Memory B cell (primary cell): Measurements from ENCODE around the gene ASF1B.

Experiments
- ATAC-seq: fragments of 150-1000 bp; cut with Tn5 transposase; 2 replicates; pipeline ENCODE4 v1.10.0; 2021; ENCODE audit warnings: low read depth, mild to moderate bottlenecking, moderate library complexity
- DNase-seq, 2 donors: peaks; one replicate each; pipeline ENCODE4 v3.0.0; 2022; ENCODE audit warnings: low spot score in 2 of 2
- H3K27ac Mint-ChIP-seq: one replicate; pipeline ENCODE4 v1.8.0; 2022; ENCODE audit warnings: mild to moderate bottlenecking, moderate library complexity, mixed read lengths
- H3K27me3 Mint-ChIP-seq: one replicate; pipeline ENCODE4 v1.8.0; 2022; ENCODE audit warnings: mixed read lengths
- H3K36me3 Mint-ChIP-seq: one replicate; pipeline ENCODE4 v1.8.0; 2022; ENCODE audit warnings: mild to moderate bottlenecking, mixed read lengths
- H3K4me1 Mint-ChIP-seq: one replicate; pipeline ENCODE4 v1.8.0; 2022; ENCODE audit warnings: mixed read lengths
- H3K4me3 Mint-ChIP-seq: one replicate; pipeline ENCODE4 v1.8.0; 2022; ENCODE audit warnings: mild to moderate bottlenecking, moderate library complexity, mixed read lengths
- H3K9me3 Mint-ChIP-seq: one replicate; pipeline ENCODE4 v1.8.0; 2022; ENCODE audit warnings: mixed read lengths

Gene ASF1B

GRCh38 chr19:14166999-14167575 lies 30.7 kb upstream of the ASF1B start:
- Mint-ChIP-seq H3K9me3 (peaks cover 4% of the 10 kb centered on the region), H3K36me3 (peaks cover 5% of the 10 kb centered on the region), H3K27me3 (peaks cover 28% of the 10 kb centered on the region), H3K27ac (peak overlapping the region; percentile 77), H3K4me3 (peak overlapping the region; percentile 76), H3K4me1 (peaks cover 21% of the 10 kb centered on the region)
- ATAC-seq (peak; percentile 10), DNase-seq (no peak)

GRCh38 chr19:14165990-14166830 lies 29.8 kb upstream of the ASF1B start:
- Mint-ChIP-seq H3K4me3 (peak overlapping the region; percentile 76), H3K27me3 (peaks cover 28% of the 10 kb centered on the region), H3K4me1 (peaks cover 21% of the 10 kb centered on the region), H3K36me3 (peaks cover 5% of the 10 kb centered on the region), H3K9me3 (peaks cover 4% of the 10 kb centered on the region), H3K27ac (peak overlapping the region; percentile 77)
- DNase-seq (no peak), ATAC-seq (peak; percentile 17)

GRCh38 chr19:14164724-14165493 lies 28.5 kb upstream of the ASF1B start:
- peaks cover under 1% of the 10 kb centered on the region for H3K36me3 Mint-ChIP-seq
- no peak overlapping the region for H3K27ac Mint-ChIP-seq
- H3K4me3 Mint-ChIP-seq = no peak overlapping the region
- DNase-seq (no peak), ATAC-seq (no peak)
- peaks cover 17% of the 10 kb centered on the region for H3K4me1 Mint-ChIP-seq
- no peaks in the 10 kb centered on the region for H3K9me3 Mint-ChIP-seq
- peaks cover 27% of the 10 kb centered on the region for H3K27me3 Mint-ChIP-seq

GRCh38 chr19:14164082-14164481 lies 27.7 kb upstream of the ASF1B start:
- H3K27ac Mint-ChIP-seq = no peak overlapping the region
- DNase-seq (no peak), ATAC-seq (no peak)
- H3K36me3 Mint-ChIP-seq = no peaks in the 10 kb centered on the region
- peaks cover 26% of the 10 kb centered on the region for H3K27me3 Mint-ChIP-seq
- H3K4me1 Mint-ChIP-seq = peaks cover 17% of the 10 kb centered on the region
- H3K4me3 Mint-ChIP-seq = no peak overlapping the region
- H3K9me3 Mint-ChIP-seq = no peaks in the 10 kb centered on the region

GRCh38 chr19:14162871-14163297 lies 26.5 kb upstream of the ASF1B start:
- H3K27me3 Mint-ChIP-seq = peaks cover 19% of the 10 kb centered on the region
- H3K27ac Mint-ChIP-seq = no peak overlapping the region
- DNase-seq = no peak
- no peaks in the 10 kb centered on the region for H3K9me3 Mint-ChIP-seq
- ATAC-seq = no peak
- H3K4me1 Mint-ChIP-seq = peaks cover 14% of the 10 kb centered on the region
- H3K4me3 Mint-ChIP-seq = no peak overlapping the region
- no peaks in the 10 kb centered on the region for H3K36me3 Mint-ChIP-seq

GRCh38 chr19:14161305-14161704 lies 24.9 kb upstream of the ASF1B start:
- no peaks in the 10 kb centered on the region for H3K9me3 Mint-ChIP-seq
- H3K36me3 Mint-ChIP-seq = no peaks in the 10 kb centered on the region
- H3K4me3 Mint-ChIP-seq = no peak overlapping the region
- peaks cover 13% of the 10 kb centered on the region for H3K27me3 Mint-ChIP-seq
- no peak for ATAC-seq
- no peak for DNase-seq
- H3K27ac Mint-ChIP-seq = no peak overlapping the region
- H3K4me1 Mint-ChIP-seq = peaks cover 1% of the 10 kb centered on the region

- Mint-ChIP-seq H3K9me3 (no peaks in the 10 kb centered on the region), H3K4me1 (no peaks in the 10 kb centered on the region)
These were observed 23.8 kb upstream of the ASF1B start for GRCh38 chr19:14160017-14160703.

GRCh38 chr19:14159059-14159458 lies 22.7 kb upstream of the ASF1B start:
- Mint-ChIP-seq H3K4me3 (no peak overlapping the region), H3K27ac (no peak overlapping the region)
- ATAC-seq = no peak

More at GRCh38 chr19:14160017-14160703, 23.8 kb upstream of the ASF1B start:
- Mint-ChIP-seq H3K36me3 (peaks cover 2% of the 10 kb centered on the region), H3K27me3 (peaks cover 10% of the 10 kb centered on the region), H3K27ac (no peak overlapping the region), H3K4me3 (no peak overlapping the region)
- no peak for DNase-seq
- ATAC-seq = no peak

GRCh38 chr19:14158276-14159023 lies 22.1 kb upstream of the ASF1B start:
- no peak for ATAC-seq
- H3K27ac Mint-ChIP-seq = no peak overlapping the region
- no peaks in the 10 kb centered on the region for H3K4me1 Mint-ChIP-seq
- DNase-seq = no peak
- H3K4me3 Mint-ChIP-seq = no peak overlapping the region
- H3K27me3 Mint-ChIP-seq = peaks cover 10% of the 10 kb centered on the region
- H3K9me3 Mint-ChIP-seq = no peaks in the 10 kb centered on the region
- peaks cover 2% of the 10 kb centered on the region for H3K36me3 Mint-ChIP-seq

More at GRCh38 chr19:14159059-14159458, 22.7 kb upstream of the ASF1B start:
- Mint-ChIP-seq H3K36me3 (peaks cover 2% of the 10 kb centered on the region), H3K4me1 (no peaks in the 10 kb centered on the region), H3K27me3 (peaks cover 10% of the 10 kb centered on the region), H3K9me3 (no peaks in the 10 kb centered on the region)
- DNase-seq = no peak

- H3K9me3 Mint-ChIP-seq = no peaks in the 10 kb centered on the region
- DNase-seq = no peak
- H3K36me3 Mint-ChIP-seq = peaks cover 5% of the 10 kb centered on the region
- no peak for ATAC-seq
- no peak overlapping the region for H3K27ac Mint-ChIP-seq
- no peaks in the 10 kb centered on the region for H3K4me1 Mint-ChIP-seq
- peaks cover 4% of the 10 kb centered on the region for H3K27me3 Mint-ChIP-seq
- no peak overlapping the region for H3K4me3 Mint-ChIP-seq
These were observed 20.8 kb upstream of the ASF1B start for GRCh38 chr19:14156971-14157717.

GRCh38 chr19:14156122-14156521 lies 19.7 kb upstream of the ASF1B start:
- Mint-ChIP-seq H3K4me1 (no peaks in the 10 kb centered on the region), H3K9me3 (no peaks in the 10 kb centered on the region), H3K4me3 (no peak overlapping the region), H3K27ac (no peak overlapping the region), H3K36me3 (peaks cover 5% of the 10 kb centered on the region), H3K27me3 (peaks cover 4% of the 10 kb centered on the region)
- DNase-seq = no peak
- no peak for ATAC-seq

- no peak for DNase-seq
- Mint-ChIP-seq H3K36me3 (peaks cover 5% of the 10 kb centered on the region), H3K27me3 (peaks cover 2% of the 10 kb centered on the region), H3K4me1 (no peaks in the 10 kb centered on the region), H3K4me3 (no peak overlapping the region), H3K27ac (no peak overlapping the region), H3K9me3 (no peaks in the 10 kb centered on the region)
- ATAC-seq = no peak
These were observed 19.0 kb upstream of the ASF1B start for GRCh38 chr19:14155371-14155770.

- DNase-seq (no peak), ATAC-seq (no peak)
- peaks cover 12% of the 10 kb centered on the region for H3K4me1 Mint-ChIP-seq
- peaks cover 5% of the 10 kb centered on the region for H3K36me3 Mint-ChIP-seq
- H3K27me3 Mint-ChIP-seq = no peaks in the 10 kb centered on the region
- no peak overlapping the region for H3K27ac Mint-ChIP-seq
- no peaks in the 10 kb centered on the region for H3K9me3 Mint-ChIP-seq
- H3K4me3 Mint-ChIP-seq = no peak overlapping the region
These were observed 16.3 kb upstream of the ASF1B start for GRCh38 chr19:14152713-14153112.
